ENCODE measurements around the gene IMP3.

GRCh38 chr15:75666823-75667501, 26.9 kb upstream of the IMP3 start:
- TF ChIP-seq POLR2A (IDR thresholded peaks at IDR 0.05) (no peak), CTCF (IDR thresholded peaks at IDR 0.05) (no peak)
